ENCODE results near the gene PRPF40B.
A peak's percentile ranks its signal among the peaks of the same experiment; 100 is the strongest.

PRPF40B gene

GRCh38 chr12:49635656-49636055, 12.3 kb downstream of the PRPF40B start:
- DNase-seq (ENCODE audit: low read depth): no peak

GRCh38 chr12:49636574-49636973, 13.2 kb downstream of the PRPF40B start:
- DNase-seq (ENCODE audit: low read depth): no peak

- peak; percentile 20 for DNase-seq (ENCODE audit: low read depth)
Measured at GRCh38 chr12:49636979-49637755, 13.8 kb downstream of the PRPF40B start.

GRCh38 chr12:49641748-49642369, 18.5 kb downstream of the PRPF40B start:
- DNase-seq (ENCODE audit: low read depth): no peak

- no peak for DNase-seq (ENCODE audit: low read depth)
Measured at GRCh38 chr12:49642370-49642802, 19.0 kb downstream of the PRPF40B start.

GRCh38 chr12:49643135-49643534, 19.8 kb downstream of the PRPF40B start:
- no peak for DNase-seq (ENCODE audit: low read depth)

- no peak for DNase-seq (ENCODE audit: low read depth)
Measured at GRCh38 chr12:49643961-49644619, 20.7 kb downstream of the PRPF40B start.

- peak; percentile 72 for DNase-seq (ENCODE audit: low read depth)
Measured at GRCh38 chr12:49644620-49644994, 21.2 kb downstream of the PRPF40B start.

GRCh38 chr12:49645146-49646039, 22.0 kb downstream of the PRPF40B start:
- no peak for DNase-seq (ENCODE audit: low read depth)

GRCh38 chr12:49646331-49646830, 23.0 kb downstream of the PRPF40B start:
- no peak for DNase-seq (ENCODE audit: low read depth)

GRCh38 chr12:49646871-49647654, 23.7 kb downstream of the PRPF40B start:
- DNase-seq (ENCODE audit: low read depth): no peak

GRCh38 chr12:49647827-49648711, 24.7 kb downstream of the PRPF40B start:
- no peak for DNase-seq (ENCODE audit: low read depth)

GRCh38 chr12:49648712-49649003, 25.3 kb downstream of the PRPF40B start:
- DNase-seq (ENCODE audit: low read depth): no peak

GRCh38 chr12:49649445-49649844, 26.1 kb downstream of the PRPF40B start:
- no peak for DNase-seq (ENCODE audit: low read depth)

- no peak for DNase-seq (ENCODE audit: low read depth)
Measured at GRCh38 chr12:49649892-49650291, 26.5 kb downstream of the PRPF40B start.

GRCh38 chr12:49651855-49652254, 28.5 kb downstream of the PRPF40B start:
- no peak for DNase-seq (ENCODE audit: low read depth)

GRCh38 chr12:49652921-49653520, 29.7 kb downstream of the PRPF40B start:
- no peak for DNase-seq (ENCODE audit: low read depth)

- no peak for DNase-seq (ENCODE audit: low read depth)
Measured at GRCh38 chr12:49654715-49655114, 31.4 kb downstream of the PRPF40B start.

- no peak for DNase-seq (ENCODE audit: low read depth)
Measured at GRCh38 chr12:49655595-49656236, 32.4 kb downstream of the PRPF40B start.
